Astrocyte of the cerebellum (primary cell): ENCODE measurements around the gene KLHDC8A.
"Not testable (repeated sequence)": the region's sequence is repeated elsewhere in the genome, so short reads cannot be mapped to it uniquely, and the experiment has no call there.

Experiments used
- DNase-seq: peaks from one replicate; pipeline ENCODE4 v3.0.0-alpha.2; 2011; ENCODE audit warnings: low read depth
- H3K4me3 ChIP-seq: 2 replicates; pipeline ENCODE4 v1.5.1; 2011; ENCODE audit warnings: mild to moderate bottlenecking, low read depth, low read length, moderate library complexity
- in situ Hi-C: cut with HindIII; loops from 2 replicates; pipeline ENCODE4 v1.10.0; 2017; ENCODE audit warnings: low sequenced_read_pairs
- TF ChIP-seq, protein P1 (sequence below): IDR thresholded peaks from 2 replicates; pipeline ENCODE4 v1.5.1; 2012; ENCODE audit warnings: low read length, low read depth, moderate library complexity, mild to moderate bottlenecking; ENCODE audit errors: missing control alignments

KLHDC8A gene

DNA sequence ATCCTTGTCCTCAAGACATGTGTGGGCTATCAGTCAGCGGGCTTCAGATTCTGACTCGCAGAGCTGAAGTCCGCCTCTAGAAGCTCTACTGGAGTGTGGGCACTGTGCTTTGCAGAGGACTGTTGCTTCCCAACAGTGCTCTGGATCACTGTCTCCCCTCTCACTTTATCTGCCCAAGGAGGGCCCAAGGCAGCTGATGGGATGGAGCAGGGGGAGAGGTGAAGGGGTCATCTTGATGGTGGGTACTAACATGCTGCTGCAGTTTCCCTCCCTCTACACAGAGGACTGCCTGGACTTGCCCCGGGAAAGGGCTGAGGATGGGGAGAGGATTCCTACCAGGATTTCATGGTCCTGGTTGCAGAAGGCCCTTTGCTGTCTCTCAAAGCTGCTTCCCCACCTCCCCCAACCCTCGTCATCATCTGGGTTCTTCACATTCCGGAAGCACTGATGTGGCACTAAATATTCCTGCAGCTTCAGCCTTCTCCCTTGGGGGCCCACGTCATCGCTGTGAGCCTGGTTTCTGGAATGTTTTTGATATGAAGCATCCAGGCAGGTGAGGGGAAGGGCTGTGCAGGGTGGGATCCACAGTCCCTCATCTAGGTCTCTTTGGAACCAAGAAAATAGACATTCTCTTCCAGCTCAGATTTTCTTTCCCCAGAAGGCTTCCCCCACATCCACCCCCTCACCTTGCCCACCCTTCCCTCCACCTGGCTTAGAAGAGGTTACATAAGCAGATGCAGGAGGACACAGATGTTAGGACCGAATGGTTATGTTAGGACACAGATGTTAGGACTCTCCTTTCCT lies 58.3 kb downstream of the KLHDC8A start:
- DNase-seq, result peak; percentile 94
- in situ Hi-C loops, result no loop called here
- no peak overlapping the region for H3K4me3 ChIP-seq
- TF ChIP-seq, protein P1, sequence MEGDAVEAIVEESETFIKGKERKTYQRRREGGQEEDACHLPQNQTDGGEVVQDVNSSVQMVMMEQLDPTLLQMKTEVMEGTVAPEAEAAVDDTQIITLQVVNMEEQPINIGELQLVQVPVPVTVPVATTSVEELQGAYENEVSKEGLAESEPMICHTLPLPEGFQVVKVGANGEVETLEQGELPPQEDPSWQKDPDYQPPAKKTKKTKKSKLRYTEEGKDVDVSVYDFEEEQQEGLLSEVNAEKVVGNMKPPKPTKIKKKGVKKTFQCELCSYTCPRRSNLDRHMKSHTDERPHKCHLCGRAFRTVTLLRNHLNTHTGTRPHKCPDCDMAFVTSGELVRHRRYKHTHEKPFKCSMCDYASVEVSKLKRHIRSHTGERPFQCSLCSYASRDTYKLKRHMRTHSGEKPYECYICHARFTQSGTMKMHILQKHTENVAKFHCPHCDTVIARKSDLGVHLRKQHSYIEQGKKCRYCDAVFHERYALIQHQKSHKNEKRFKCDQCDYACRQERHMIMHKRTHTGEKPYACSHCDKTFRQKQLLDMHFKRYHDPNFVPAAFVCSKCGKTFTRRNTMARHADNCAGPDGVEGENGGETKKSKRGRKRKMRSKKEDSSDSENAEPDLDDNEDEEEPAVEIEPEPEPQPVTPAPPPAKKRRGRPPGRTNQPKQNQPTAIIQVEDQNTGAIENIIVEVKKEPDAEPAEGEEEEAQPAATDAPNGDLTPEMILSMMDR, result no peak

DNA sequence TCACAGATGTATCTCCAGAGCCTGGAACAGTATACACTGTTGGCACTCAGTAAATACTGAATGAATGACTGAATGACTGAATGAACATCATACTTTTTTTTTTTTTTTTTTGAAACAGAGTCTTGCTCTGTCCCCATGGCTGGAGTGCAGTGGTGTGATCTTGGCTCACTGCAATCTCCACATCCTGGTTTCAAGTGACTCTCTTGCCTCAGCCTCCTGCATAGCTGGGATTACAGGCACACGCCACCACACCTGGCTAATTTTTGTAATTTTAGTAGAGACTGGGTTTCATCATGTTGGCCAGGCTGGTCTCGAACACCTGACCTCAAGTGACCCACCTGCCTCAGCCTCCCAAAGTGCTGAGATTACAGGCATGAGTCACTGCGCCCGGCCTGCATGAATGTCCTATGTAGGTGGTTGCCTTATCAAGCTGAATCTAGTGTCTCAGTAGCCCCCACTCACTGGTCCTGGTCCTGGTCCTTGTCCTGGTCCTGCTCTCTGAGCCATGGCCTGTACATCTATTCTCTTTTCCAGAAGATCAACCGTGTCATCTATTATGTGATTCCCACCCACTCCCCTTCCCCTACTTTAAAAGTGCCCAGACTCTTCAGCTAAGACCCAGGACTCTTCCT lies 59.1 kb downstream of the KLHDC8A start:
- DNase-seq, in situ Hi-C loops, H3K4me3 ChIP-seq: not testable (repeated sequence)

DNA sequence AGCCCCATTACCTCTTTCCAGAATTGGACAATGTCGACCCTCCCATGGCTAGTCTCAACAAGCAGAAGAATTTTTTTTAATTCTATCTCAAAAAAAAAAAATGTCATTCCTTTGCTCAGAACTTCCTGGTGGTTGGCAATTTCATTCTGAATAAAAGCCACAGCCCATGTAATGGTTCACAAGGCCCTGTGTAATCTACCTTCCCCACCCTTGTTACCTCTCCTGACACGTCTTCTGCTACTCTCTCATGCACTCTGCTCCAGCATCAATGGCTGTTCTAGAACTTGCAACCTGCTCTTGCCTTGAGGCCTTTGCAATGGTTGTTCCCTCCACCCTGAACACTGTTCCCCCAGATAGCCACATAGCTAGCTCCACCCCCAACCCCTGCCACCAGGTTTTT lies 60.6 kb downstream of the KLHDC8A start:
- TF ChIP-seq, protein P1, result no peak
- DNase-seq, result no peak
- no peak overlapping the region for H3K4me3 ChIP-seq
- in situ Hi-C loops, result no loop called here

DNA sequence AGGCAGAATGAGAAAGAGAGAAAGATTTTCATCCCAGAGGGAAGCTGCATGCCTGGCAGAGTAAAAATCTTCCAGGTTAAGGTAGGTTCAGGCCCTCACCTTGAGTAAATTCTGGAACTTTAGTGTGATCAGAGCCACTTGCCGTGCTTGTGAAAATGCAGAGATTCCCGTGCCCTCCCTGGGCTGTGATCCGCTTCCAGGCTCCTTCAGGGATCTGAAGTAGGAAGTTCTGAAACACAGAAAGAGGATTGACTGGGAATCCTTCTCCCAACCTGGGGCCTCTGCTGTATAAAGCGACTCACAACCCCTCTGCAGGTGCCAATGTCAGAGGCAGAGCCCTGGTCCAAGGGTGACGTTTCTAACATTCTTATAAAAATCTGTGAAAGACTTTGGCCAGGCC lies 61.8 kb downstream of the KLHDC8A start:
- in situ Hi-C loops, result no loop called here
- no peak overlapping the region for H3K4me3 ChIP-seq
- no peak for DNase-seq
- TF ChIP-seq, protein P1, result no peak

DNA sequence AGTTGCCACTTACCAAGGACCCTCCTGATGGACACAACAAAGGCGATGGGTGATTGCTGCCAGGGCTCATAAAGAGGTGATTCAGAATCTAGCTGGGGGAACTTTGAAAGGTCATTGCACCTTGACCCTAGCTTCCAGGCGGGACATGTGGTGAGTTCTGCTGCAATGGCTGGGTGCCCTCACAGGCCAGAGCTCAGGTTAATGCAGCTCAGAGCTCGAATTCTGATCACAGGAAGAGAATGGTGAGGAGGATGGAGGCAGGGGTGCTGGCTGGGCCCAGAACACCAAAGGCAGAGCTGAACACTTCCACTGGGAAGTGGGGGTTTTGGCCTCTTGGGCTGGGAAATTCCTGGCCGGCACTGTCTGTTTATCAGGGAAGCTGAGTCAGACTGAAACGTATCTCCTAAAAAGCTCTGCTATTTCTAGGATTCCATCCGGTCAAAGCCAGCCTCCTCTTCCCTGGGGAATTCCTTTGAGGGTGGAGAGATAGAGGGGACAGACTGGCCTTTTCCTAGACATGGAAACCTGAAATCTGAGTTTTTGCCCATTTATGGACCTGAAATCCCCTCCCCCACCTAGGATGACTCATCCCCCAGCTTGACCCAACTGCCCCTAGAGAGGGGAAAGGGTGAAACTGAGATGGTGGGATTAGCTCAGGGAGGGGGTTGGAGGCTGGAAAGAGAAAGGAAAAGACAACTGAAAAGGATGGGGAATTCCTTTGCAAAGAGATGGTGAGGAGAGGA lies 62.4 kb downstream of the KLHDC8A start:
- TF ChIP-seq, protein P1, result no peak
- no peak for DNase-seq
- H3K4me3 ChIP-seq, result no peak overlapping the region
- in situ Hi-C loops, result no loop called here

DNA sequence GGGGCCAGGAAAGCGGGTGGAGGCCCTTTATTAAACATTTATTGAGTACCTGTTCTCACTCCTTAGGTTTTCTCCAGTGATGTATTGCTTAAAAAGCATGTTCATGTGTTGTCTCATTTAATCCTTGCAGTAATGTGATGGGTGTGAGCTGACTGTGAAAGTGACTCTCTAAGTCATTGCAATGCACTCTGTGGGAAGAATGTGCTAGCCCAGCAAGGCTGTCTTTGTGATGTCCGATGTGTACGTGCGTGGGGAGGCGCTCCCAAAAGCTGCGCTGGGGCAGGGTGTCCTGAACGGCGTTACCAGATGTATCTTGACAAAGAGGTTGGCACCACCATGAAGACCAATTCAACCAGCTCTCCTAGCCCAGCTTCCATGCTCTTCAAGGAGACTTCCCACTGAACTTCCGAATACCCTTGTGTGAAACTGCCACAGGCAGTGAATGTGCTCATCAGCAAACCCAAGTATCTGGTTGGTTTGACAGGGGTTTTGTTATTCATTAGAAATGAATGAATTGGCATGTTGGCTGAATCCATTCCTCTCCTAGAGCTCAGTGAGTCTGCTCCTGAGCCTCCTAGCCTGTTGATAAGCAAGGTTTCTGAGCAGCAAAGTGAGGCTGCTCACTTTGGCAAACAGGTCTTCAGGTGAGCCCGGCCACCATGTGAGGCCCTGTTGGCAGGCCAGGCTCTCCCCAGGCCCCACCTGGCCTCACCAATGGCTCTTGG lies 63.2 kb downstream of the KLHDC8A start:
- H3K4me3 ChIP-seq, result no peak overlapping the region
- in situ Hi-C loops, result no loop called here
- no peak for DNase-seq
- TF ChIP-seq, protein P1, result no peak
